ENCODE measurements around the gene LAGE3. TPM values are rescaled to one million over a fixed set of nuclear protein-coding genes. Genes with fewer than 3 reads are reported as not detected.

The LAGE3 gene
- total and polyA plus RNA-seq, 2 of the 13 experiments (the other 11 are each of a cell fraction or from before 2014, with no cell fraction given): 7.6 to 12.7 TPM

DNA sequence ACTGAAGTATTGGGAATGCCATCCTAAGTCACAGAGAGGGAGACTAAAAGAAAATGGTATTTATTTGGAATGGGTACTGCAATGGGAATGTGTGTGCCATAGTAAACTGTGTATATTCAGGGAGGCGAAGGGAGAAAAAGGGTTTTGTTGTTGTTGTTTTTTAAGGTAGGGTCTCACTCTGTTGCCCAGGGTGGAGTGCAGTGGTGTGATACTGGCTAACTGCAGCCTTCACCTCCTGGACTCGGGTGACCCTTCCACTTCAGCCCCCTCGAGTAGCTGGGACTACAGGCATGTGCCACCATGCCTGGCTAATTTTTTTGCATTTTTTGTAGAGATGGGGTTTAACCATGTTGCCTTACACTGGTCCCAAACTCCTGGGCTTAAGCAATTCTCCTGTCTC, 15.6 kb upstream of the LAGE3 start (continued):
- TF ChIP-seq, protein P1, sequence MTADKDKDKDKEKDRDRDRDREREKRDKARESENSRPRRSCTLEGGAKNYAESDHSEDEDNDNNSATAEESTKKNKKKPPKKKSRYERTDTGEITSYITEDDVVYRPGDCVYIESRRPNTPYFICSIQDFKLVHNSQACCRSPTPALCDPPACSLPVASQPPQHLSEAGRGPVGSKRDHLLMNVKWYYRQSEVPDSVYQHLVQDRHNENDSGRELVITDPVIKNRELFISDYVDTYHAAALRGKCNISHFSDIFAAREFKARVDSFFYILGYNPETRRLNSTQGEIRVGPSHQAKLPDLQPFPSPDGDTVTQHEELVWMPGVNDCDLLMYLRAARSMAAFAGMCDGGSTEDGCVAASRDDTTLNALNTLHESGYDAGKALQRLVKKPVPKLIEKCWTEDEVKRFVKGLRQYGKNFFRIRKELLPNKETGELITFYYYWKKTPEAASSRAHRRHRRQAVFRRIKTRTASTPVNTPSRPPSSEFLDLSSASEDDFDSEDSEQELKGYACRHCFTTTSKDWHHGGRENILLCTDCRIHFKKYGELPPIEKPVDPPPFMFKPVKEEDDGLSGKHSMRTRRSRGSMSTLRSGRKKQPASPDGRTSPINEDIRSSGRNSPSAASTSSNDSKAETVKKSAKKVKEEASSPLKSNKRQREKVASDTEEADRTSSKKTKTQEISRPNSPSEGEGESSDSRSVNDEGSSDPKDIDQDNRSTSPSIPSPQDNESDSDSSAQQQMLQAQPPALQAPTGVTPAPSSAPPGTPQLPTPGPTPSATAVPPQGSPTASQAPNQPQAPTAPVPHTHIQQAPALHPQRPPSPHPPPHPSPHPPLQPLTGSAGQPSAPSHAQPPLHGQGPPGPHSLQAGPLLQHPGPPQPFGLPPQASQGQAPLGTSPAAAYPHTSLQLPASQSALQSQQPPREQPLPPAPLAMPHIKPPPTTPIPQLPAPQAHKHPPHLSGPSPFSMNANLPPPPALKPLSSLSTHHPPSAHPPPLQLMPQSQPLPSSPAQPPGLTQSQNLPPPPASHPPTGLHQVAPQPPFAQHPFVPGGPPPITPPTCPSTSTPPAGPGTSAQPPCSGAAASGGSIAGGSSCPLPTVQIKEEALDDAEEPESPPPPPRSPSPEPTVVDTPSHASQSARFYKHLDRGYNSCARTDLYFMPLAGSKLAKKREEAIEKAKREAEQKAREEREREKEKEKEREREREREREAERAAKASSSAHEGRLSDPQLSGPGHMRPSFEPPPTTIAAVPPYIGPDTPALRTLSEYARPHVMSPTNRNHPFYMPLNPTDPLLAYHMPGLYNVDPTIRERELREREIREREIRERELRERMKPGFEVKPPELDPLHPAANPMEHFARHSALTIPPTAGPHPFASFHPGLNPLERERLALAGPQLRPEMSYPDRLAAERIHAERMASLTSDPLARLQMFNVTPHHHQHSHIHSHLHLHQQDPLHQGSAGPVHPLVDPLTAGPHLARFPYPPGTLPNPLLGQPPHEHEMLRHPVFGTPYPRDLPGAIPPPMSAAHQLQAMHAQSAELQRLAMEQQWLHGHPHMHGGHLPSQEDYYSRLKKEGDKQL (CRISPR knock-in tag; IDR thresholded peaks at IDR 0.05; ENCODE audit: low read depth): no peak
- TF ChIP-seq KLF6 (CRISPR knock-in tag; IDR thresholded peaks at IDR 0.05): no peak
- TF ChIP-seq MATR3 (CRISPR knock-in tag; IDR thresholded peaks at IDR 0.05): no peak
- TF ChIP-seq FOXM1 (CRISPR knock-in tag; IDR thresholded peaks at IDR 0.05): no peak
- TF ChIP-seq EHMT2 (IDR thresholded peaks at IDR 0.05; ENCODE audit: borderline replicate concordance, low read depth, low read length): no peak
- no peak for TF ChIP-seq ZFP36 (IDR thresholded peaks at IDR 0.05; ENCODE audit: borderline replicate concordance, low read depth, low read length, partially characterized antibody)
- TF ChIP-seq NAIF1 (CRISPR knock-in tag; IDR thresholded peaks at IDR 0.05; ENCODE audit: borderline replicate concordance): no peak
- no peak for TF ChIP-seq ZNF350 (CRISPR knock-in tag; IDR thresholded peaks at IDR 0.05; ENCODE audit: borderline replicate concordance, low read depth)
- no peak for TF ChIP-seq ZNF382 (CRISPR knock-in tag; IDR thresholded peaks at IDR 0.05; ENCODE audit: borderline replicate concordance)
- no peak for TF ChIP-seq RAD21 (CRISPR knock-in tag; IDR thresholded peaks at IDR 0.05)
- no peak for TF ChIP-seq ZNF264 (CRISPR knock-in tag; IDR thresholded peaks at IDR 0.05)
